Muscle of arm (tissue), 12 donors: ENCODE measurements around the gene ARL10. TPM values are rescaled to one million over a fixed set of nuclear protein-coding genes. Genes with fewer than 3 reads are reported as not detected.

Experiments used
- DNase-seq: peaks from one replicate; pipeline ENCODE4 v3.0.0-alpha.2; 2013
- polyA plus RNA-seq, 12 donors: library from polyadenylated mRNA; unstranded; fragments of 120-200 nt; gene quantifications; one replicate each; pipeline ENCODE4 v1.2.1, GENCODE V29; 2013; ENCODE audit not compliant: insufficient read length in 12 of 12

ARL10 gene
- polyA plus RNA-seq, 12 donors = 4.9 to 37.8 (median 10.9) TPM

DNA sequence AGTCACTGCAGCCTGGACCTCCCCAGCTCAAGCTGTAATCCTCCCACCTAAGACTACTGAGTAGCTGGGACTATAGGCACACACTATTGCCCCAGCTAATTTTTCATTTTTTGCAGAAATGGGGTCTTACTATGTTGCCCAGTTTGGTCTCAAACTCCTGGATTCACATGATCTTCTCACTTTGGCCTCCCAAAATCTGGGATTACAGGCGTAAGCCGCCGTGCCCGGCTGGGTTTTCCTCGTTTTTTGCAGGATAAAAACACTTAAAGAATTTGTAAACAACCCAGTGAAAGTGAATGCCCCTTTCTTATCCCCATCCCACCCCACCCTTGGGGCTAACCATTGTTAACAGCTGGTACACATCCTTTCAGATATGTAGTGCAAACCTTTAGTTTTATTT lies 43.3 kb downstream of the ARL10 start:
- no peak for DNase-seq

GRCh38 chr5:176409765-176410164 lies 44.5 kb downstream of the ARL10 start:
- DNase-seq = no peak

- DNase-seq = no peak
Observed at GRCh38 chr5:176410486-176411180, 45.3 kb downstream of the ARL10 start.

- DNase-seq = no peak
Observed at GRCh38 chr5:176412517-176413254, 47.4 kb downstream of the ARL10 start.

GRCh38 chr5:176413255-176413565 lies 47.9 kb downstream of the ARL10 start:
- no peak for DNase-seq

DNA sequence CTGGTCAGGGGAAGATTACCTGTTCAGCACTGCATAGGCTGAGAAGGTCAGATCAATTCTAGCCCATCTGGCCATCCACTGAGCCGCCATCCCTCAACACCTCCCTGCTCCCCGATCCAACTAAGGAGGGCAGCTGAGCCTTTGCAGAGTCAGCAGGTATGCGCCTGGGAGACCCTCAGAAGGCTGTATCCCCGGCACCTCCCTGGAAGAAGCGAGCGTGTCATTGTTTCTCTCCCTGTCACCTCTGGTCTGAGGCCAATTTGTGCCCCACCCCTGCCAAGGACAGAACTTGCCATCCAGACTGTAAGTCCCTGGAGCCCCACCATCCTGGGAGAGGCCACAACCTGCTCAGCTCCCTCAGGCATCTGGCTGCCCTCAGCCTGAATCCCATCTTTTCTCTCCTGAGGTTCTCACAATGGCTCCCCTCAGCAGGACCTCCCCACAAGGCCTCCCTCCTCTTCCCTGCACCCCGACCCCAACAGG lies 48.5 kb downstream of the ARL10 start:
- no peak for DNase-seq

DNA sequence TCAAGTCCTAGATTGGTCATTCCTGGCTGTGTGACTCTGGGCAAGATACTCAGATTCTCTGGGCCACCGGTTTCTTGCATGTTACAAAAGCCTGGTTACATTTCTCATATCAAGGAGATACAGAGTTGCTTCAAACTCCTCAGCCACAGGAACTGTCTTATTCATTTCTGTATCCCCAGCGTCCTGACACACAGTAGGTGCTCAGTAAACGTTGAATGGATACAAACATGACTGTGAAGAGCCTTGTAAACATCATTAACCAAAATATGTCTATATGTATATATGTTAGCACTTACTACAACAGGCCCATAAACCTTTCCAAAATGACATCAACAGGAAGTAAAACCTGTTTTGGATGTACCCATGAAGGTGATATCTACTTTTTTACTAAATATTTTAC lies 49.4 kb downstream of the ARL10 start:
- DNase-seq = no peak

- DNase-seq = no peak
Observed at GRCh38 chr5:176415240-176415951, 50.1 kb downstream of the ARL10 start.

DNA sequence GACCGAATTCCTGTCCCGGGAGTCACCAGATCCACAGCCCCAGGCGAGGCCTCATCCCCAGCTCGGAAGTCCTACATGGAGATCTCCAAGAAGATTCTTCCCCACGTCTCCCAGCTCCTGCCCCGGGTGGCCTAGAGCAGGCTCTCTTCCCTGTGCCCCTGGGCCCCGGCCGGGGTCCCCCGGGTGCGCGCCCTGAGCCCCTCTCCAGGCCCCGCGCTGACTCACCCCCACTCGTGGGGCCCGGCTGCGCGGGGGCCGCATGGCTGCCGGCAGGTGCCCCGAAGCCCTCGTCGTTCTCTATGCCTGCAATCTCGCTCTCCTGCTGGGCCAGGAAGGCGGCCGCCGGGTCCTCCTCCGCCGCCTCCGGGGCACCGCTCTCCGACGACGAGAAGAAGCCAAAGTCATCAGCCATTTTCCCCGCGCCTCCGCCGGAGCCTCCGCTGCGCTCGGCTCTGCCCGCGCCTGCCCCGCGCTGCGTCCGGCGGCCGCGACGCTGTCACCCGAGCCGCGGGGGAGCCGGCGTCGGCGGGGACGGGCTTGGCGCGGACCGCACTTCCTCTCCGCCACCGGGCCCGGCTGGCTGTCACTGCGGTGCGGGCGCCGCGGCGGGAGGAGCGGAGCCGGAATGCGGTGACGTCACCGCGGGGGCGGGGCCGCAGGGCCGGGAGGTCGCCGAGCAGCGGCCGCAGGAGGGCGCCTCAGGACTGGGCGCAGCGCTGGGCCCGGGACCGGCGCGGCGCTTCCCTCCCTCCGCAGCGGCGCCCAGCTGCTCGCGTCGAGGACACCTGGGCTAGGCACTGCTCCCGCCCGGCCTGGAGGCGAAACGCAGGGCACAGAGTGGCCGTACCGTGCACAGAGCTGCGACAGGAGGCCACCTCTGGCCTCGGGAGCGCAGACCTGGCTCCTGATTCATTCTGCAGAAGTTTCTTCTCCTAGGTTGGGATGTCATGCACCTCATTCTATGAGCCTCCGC lies 51.0 kb downstream of the ARL10 start, which contains the start of gene CLTB:
CLTB (minus strand) TSS at position 588 of the 973 bp plus-strand sequence; CDS start at position 412, 176 bp downstream.
- DNase-seq = peak; percentile 93

DNA sequence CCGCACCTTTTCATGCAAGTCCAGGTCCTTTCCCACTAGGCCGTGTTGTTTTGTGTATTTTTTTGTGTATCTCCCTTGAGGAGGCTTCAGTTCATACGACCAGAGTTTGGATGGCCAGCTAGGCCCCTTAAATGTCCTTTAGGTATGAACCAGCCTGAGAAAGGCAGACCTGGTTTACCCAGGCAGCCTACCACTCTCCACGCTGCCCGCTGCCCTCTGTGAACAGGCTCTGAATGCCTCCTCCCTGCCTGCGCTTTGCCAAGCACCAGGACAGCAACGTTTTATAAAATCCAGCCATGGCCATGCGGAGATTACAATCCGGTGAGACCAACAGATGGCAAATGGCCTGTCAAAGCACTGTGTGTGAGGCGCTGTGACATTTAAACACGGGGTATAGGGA lies 51.7 kb downstream of the ARL10 start:
- DNase-seq = no peak

DNA sequence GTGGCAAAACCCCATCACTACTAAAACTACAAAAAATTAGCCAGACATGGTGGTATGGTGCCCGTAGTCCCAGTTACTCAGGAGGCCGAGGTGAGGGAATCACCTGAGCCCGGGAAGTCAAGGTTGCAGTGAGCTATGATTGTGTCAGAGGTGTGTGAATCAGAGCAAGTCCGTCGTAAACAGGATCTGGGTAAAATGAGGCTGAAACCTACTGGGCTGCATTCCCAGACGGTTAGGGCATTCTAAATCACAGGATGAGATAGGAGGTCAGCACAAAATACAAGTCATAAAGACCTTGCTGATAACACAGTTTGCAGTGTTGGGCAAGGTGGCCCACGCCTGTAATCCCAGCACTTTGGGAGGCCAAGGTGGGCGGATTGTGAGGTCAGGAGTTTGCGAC lies 53.0 kb downstream of the ARL10 start:
- no peak for DNase-seq

GRCh38 chr5:176420086-176420485 lies 54.8 kb downstream of the ARL10 start:
- DNase-seq = no peak

DNA sequence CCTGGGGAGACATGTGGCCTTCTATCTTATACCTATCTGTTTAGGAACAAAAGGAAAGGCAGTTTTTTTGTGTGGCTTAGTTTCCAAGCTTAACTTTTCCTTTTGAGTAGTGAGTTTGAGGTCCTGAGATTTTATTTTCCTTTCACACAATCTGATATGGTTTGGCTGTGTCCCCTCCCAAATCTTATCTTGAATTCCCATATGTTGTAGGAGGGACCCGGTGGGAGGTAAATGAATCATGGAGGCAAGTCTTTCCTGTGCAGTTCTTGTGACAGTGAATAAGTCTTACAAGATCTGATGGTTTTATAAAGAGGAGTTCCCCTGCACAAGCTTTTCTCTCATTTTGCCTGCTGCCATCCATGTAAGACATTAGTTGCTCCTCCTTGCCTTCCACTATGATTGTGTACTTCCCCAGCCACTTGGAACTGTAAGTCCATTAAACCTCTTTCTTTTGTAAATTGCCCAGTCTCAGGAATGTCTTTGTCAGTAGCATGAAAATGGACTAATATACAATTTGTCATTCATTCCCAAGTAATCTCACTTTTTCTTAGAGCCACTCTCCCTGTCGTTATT lies 55.8 kb downstream of the ARL10 start:
- no peak for DNase-seq

- DNase-seq = no peak
Observed at GRCh38 chr5:176424181-176424580, 58.9 kb downstream of the ARL10 start.

GRCh38 chr5:176425138-176425537 lies 59.9 kb downstream of the ARL10 start:
- DNase-seq = no peak

DNA sequence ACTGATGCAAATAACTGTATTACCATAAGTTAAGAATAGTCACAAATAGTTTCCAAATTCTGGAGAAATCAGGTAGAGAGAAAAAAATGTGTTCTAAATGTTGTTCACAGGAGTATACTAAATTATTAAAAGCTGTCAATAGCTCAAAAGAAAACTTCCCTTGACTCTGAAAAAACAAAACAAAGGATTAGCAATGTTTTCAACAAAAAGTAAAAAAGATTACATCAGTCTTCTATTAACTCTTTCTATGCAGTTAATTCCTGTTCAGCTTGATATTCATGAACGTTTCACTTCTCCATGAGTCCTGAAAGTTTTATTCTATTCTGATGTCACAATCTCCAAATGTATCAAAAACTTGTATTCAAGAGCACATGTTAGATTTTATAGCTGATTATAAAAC lies 60.5 kb downstream of the ARL10 start:
- no peak for DNase-seq

DNA sequence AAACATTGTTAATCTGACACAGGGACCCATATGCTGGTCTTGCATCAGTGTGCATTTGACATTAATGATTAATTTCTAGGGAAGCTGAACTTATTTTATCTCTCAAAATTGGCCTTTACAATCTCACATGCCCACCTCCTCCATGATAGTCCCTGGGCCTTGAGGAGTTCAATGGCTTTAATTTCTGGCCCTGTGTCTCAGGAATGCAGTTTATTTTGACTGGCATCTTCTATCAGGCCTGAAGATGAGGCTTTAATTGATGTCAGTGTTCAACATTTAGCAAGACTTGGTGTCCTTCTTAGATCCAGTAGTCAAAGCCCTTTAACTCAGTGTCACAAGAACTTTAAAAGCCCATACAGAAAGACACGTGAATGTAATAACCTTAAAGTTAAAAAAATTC lies 61.6 kb downstream of the ARL10 start:
- DNase-seq = no peak

DNA sequence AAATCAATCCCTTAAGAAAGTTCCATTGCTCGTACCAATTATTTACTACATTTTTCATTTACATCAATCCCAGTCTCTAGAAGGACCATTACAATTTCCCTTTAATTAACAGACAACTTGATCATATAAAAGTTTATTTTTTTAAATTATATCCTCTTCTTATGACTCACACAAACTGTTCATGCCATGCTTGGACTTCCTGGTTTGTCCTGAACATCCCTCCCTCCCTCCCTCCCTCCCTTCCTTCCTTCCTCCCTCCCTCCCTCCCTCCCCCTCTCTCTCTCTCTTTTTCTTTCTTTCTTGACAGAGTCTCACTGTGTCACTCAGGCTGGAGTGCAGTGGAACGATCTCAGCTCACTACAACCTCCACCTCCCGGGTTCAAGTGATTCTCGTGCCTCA lies 62.7 kb downstream of the ARL10 start:
- DNase-seq = no peak

DNA sequence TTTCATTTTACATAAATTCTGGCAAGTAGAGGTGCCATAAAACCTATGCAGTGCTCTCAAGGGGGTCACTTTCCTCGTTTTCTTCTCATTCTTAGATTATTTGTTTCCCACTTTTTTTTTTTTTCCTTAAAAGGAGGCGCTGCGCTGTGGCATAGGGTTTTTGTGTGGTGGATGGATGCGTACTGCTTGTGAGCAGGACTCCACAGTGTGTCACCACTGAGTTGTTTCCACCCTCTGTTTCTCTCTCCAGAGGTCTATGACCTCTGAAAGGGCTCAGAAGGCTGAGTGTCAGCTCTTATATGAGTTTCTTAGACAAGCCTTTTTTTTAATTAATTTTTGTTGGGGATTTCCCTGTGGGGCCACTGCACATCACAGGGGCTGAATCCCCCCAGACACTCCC lies 64.7 kb downstream of the ARL10 start:
- DNase-seq = no peak
